OCI-LY7 (cell line): ENCODE measurements around the gene MYLK. TPM values are rescaled to one million over a fixed set of nuclear protein-coding genes. Genes with fewer than 3 reads are reported as not detected.

Experiments
- BruUV-seq: library from RNA; stranded (reverse); fragments of 400-500 nt; replicated peaks from 2 replicates; lab custom pipeline; 2021; lab: Mats Ljungman, UMichigan
- CTCF ChIA-PET: fragments of 300-600 bp; sonication (Branson Sonifier 250); formaldehyde crosslinking; loops from one replicate; lab custom pipeline; 2022; ENCODE audit warnings: antibody characterized with exemption; ENCODE audit not compliant: unreplicated experiment; lab: Charles Lee
- POLR2A ChIA-PET: fragments of 300-600 bp; sonication (Branson Sonifier 250); formaldehyde crosslinking; loops from one replicate; lab custom pipeline; 2022; ENCODE audit warnings: antibody characterized with exemption; lab: Charles Lee
- DNase-seq: peaks from one replicate; pipeline ENCODE4 v3.0.0-alpha.2; 2015; ENCODE audit warnings: low spot score
- H2AFZ ChIP-seq: fragments of 200-600 bp; sonication (generic), shearing (Covaris generic); 2 replicates; pipeline ENCODE4 v1.6.1; 2014; ENCODE audit warnings: mild to moderate bottlenecking, antibody characterized with exemption, low read length, moderate library complexity
- H3K27ac ChIP-seq: fragments of 200-600 bp; sonication (generic); 2 replicates; pipeline ENCODE4 v1.5.1; 2014; ENCODE audit warnings: mixed run types, low read depth, mild to moderate bottlenecking, moderate library complexity, low read length, inconsistent platforms; ENCODE audit not compliant: poor library complexity, severe bottlenecking
- H3K36me3 ChIP-seq: fragments of 200-600 bp; sonication (generic); 2 replicates; pipeline ENCODE4 v1.6.1; 2014; ENCODE audit warnings: mild to moderate bottlenecking, antibody characterized with exemption, low read length, moderate library complexity, mixed read lengths; ENCODE audit not compliant: insufficient read depth
- H3K4me1 ChIP-seq: fragments of 200-600 bp; sonication (generic); 2 replicates; pipeline ENCODE4 v1.5.1; 2014; ENCODE audit warnings: mild to moderate bottlenecking, low read length; ENCODE audit not compliant: insufficient read depth, poor library complexity, severe bottlenecking
- H3K4me2 ChIP-seq: fragments of 200-600 bp; sonication (generic); 2 replicates; pipeline ENCODE4 v1.6.1; 2014; ENCODE audit warnings: mild to moderate bottlenecking, low read length
- H3K4me3 ChIP-seq: fragments of 200-600 bp; sonication (generic); 2 replicates; pipeline ENCODE4 v1.5.1; 2014; ENCODE audit warnings: mild to moderate bottlenecking, low read depth, low read length; ENCODE audit not compliant: poor library complexity, severe bottlenecking
- H3K79me2 ChIP-seq: fragments of 200-600 bp; sonication (generic); 2 replicates; pipeline ENCODE4 v1.6.1; 2016; ENCODE audit warnings: low read depth, mild to moderate bottlenecking, low read length, moderate library complexity, mixed read lengths; ENCODE audit not compliant: insufficient read depth
- H3K9me2 ChIP-seq: fragments of 200-600 bp; sonication (generic); 2 replicates; pipeline ENCODE4 v1.6.1; 2016; ENCODE audit warnings: mild to moderate bottlenecking, low read length, mixed read lengths; ENCODE audit not compliant: insufficient read depth
- H3K9me3 ChIP-seq: fragments of 200-600 bp; sonication (generic); 2 replicates; pipeline ENCODE4 v1.6.1; 2014; ENCODE audit warnings: mild to moderate bottlenecking, mixed run types, low read length, mixed read lengths
- H4K20me1 ChIP-seq: fragments of 200-600 bp; sonication (generic); 2 replicates; pipeline ENCODE4 v1.6.1; 2014; ENCODE audit warnings: mild to moderate bottlenecking, antibody characterized with exemption, low read length, moderate library complexity, mixed read lengths; ENCODE audit not compliant: insufficient read depth
- CTCF ChIP-seq: fragments of 200-600 bp; sonication (generic); conservative IDR thresholded peaks from 2 replicates; pipeline ENCODE4 v1.5.1; 2014; ENCODE audit warnings: mild to moderate bottlenecking, antibody characterized with exemption, low read length, moderate library complexity, mixed read lengths
- EZH2phosphoT487 ChIP-seq: fragments of 200-600 bp; sonication (generic); IDR thresholded peaks from 2 replicates; pipeline ENCODE4 v1.6.1; 2018; ENCODE audit warnings: low read depth, borderline replicate concordance, mild to moderate bottlenecking, mixed run types, antibody characterized with exemption, low read length, moderate library complexity, mixed read lengths
- intact Hi-C: fragments of 100-400 bp; cut with micrococcal nuclease; formaldehyde crosslinking; loops from one replicate; pipeline ENCODE4 v1.10.0; 2022; ENCODE audit not compliant: unreplicated experiment
- total RNA-seq, 2 experiments: library from RNA; depleted of rRNA in 1 of 2; stranded (reverse); fragments of >200 nt in 1 of 2; shearing (Covaris generic) in 1 of 2; gene quantifications; 2 replicates each; pipeline ENCODE4 v1.2.3, GENCODE V29; 2014 to 2022

MYLK gene
- total RNA-seq, 2 experiments from 2014 or later, result not detected

GRCh38 chr3:123660900-123661299 is 223.2 kb downstream of the MYLK start:
- no peak for TF ChIP-seq CTCF
- TF ChIP-seq EZH2phosphoT487, result no peak
- ChIA-PET POLR2A (no interaction called here), CTCF (no interaction called here)
- Histone ChIP-seq H3K79me2 (no peaks in the 10 kb centered on the region), H3K27ac (no peak overlapping the region), H3K9me3 (no peaks in the 10 kb centered on the region), H2AFZ (no peak overlapping the region), H3K9me2 (no peaks in the 10 kb centered on the region), H4K20me1 (no peaks in the 10 kb centered on the region), H3K36me3 (no peaks in the 10 kb centered on the region), H3K4me3 (no peak overlapping the region), H3K4me2 (no peak overlapping the region), H3K4me1 (no peaks in the 10 kb centered on the region)
- no TSS peak for BruUV-seq
- DNase-seq, result no peak
- intact Hi-C loops, result no loop called here

GRCh38 chr3:123660141-123660675 is 223.9 kb downstream of the MYLK start:
- Histone ChIP-seq H3K27ac (no peak overlapping the region), H3K4me2 (no peak overlapping the region), H3K79me2 (no peaks in the 10 kb centered on the region), H3K9me3 (no peaks in the 10 kb centered on the region), H3K9me2 (no peaks in the 10 kb centered on the region), H2AFZ (no peak overlapping the region), H3K36me3 (no peaks in the 10 kb centered on the region), H3K4me3 (no peak overlapping the region), H4K20me1 (no peaks in the 10 kb centered on the region), H3K4me1 (no peaks in the 10 kb centered on the region)
- BruUV-seq, result no TSS peak
- POLR2A ChIA-PET, result interaction anchor here (1.7 kb wide), 1 partner anchor 12 kb away, joined by 7 read pairs; no protein-coding TSS in a partner anchor
- CTCF ChIA-PET, result no interaction called here
- DNase-seq, result no peak
- intact Hi-C loops, result no loop called here
- TF ChIP-seq EZH2phosphoT487 (no peak), CTCF (no peak)

- Histone ChIP-seq H3K79me2 (no peaks in the 10 kb centered on the region), H3K4me3 (no peak overlapping the region), H3K4me1 (no peaks in the 10 kb centered on the region), H3K36me3 (no peaks in the 10 kb centered on the region), H3K9me2 (no peaks in the 10 kb centered on the region), H3K9me3 (no peaks in the 10 kb centered on the region), H3K27ac (no peak overlapping the region), H3K4me2 (no peak overlapping the region), H2AFZ (no peak overlapping the region), H4K20me1 (no peaks in the 10 kb centered on the region)
- no peak for DNase-seq
- ChIA-PET CTCF (no interaction called here), POLR2A (interaction anchor here (1.7 kb wide), 1 partner anchor 14 kb away, joined by 7 read pairs; no protein-coding TSS in a partner anchor)
- BruUV-seq, result no TSS peak
- TF ChIP-seq EZH2phosphoT487 (no peak), CTCF (no peak)
- intact Hi-C loops, result no loop called here
These were observed 225.3 kb downstream of the MYLK start for GRCh38 chr3:123658852-123659206.
